Right lobe of liver (tissue), 6 donors: ENCODE results near the gene CNTN5. TPM values are rescaled to one million over a fixed set of nuclear protein-coding genes. Genes with fewer than 3 reads are reported as not detected.

ENCODE experiments used
- ATAC-seq, 4 donors: fragments of 200-7000 bp; cut with Tn5 transposase; one replicate each; pipeline ENCODE4 v1.9.1; 2020; ENCODE audit warnings: mild to moderate bottlenecking in 4 of 4, moderate library complexity in 4 of 4
- DNase-seq, 3 donors: peaks; one replicate each; pipeline ENCODE4 v3.0.0-alpha.2; 2020
- H3K27ac ChIP-seq, 3 donors: fragments of 200-600 bp; one replicate each; pipeline ENCODE4 v1.8.0; 2022
- H3K27me3 ChIP-seq, 2 donors: fragments of 200-600 bp; one replicate each; pipeline ENCODE4 v1.8.0; 2022
- H3K36me3 ChIP-seq, 4 donors: fragments of 200-600 bp; sonication (generic) in 1 of 4; one replicate each; pipeline versions ENCODE4 v1.5.1 to v1.8.0; 2017 to 2022; ENCODE audit warnings: control low read depth in 1 of 4
- H3K4me1 ChIP-seq, 4 donors: fragments of 200-600 bp; sonication (generic) in 1 of 4; one replicate each; pipeline versions ENCODE4 v1.5.1 to v1.8.0; 2017 to 2022; ENCODE audit warnings: control low read depth in 1 of 4
- H3K4me3 ChIP-seq, 3 donors: fragments of 200-600 bp; one replicate each; pipeline ENCODE4 v1.8.0; 2022
- H3K9me3 ChIP-seq, 4 donors: fragments of 200-600 bp; sonication (generic) in 1 of 4; one replicate each; pipeline versions ENCODE4 v1.5.1 to v1.8.0; 2017 to 2022; ENCODE audit warnings: control low read depth in 1 of 4
- POLR2A ChIP-seq: fragments of 450-650 bp; IDR thresholded peaks from one replicate; pipeline ENCODE4 v1.6.1; 2017; ENCODE audit warnings: antibody characterized with exemption, mild to moderate bottlenecking
- WGBS: methylation state at CpG from one replicate; pipeline ENCODE4 v1.1.6; 2018; ENCODE audit warnings: low coverage, low lambda C conversion rate; ENCODE audit not compliant: insufficient coverage; ENCODE audit errors: missing lambda C conversion rate; 5-methylcytosine and 5-hydroxymethylcytosine counted together
- intact Hi-C, 2 donors: fragments of 100-400 bp; cut with DNase I; formaldehyde crosslinking; loops; one replicate each; pipeline versions ENCODE4 v1.11.2 to v1.14.1; 2022
- total RNA-seq, 6 experiments: library from RNA; depleted of rRNA in 2 of 6; stranded (reverse); fragments of >200 nt in 2 of 6; fragmentation: NEBNext Ultra II Directional in 3 of 6; extraction: Animal tissue kit (Norgen Biotek cat#: 25700) in 3 of 6; gene quantifications; one replicate each; pipeline versions ENCODE4 v1.1.0 to v1.2.4, GENCODE V29; 2016 to 2023
- TF ChIP-seq, protein P1 (sequence below), 4 donors: fragments of 200-600 bp in 3 of 4; fragments of 450-650 bp in 1 of 4; IDR thresholded peaks; one replicate each; pipeline versions ENCODE4 v1.5.1 to v1.8.0; 2016 to 2022; ENCODE audit warnings: antibody characterized with exemption in 4 of 4, mild to moderate bottlenecking in 2 of 4
- donor health status: DM: no; HTN: yes; CAD: no.
- donor health status: DM: no; HTN: no; CAD: no.
- donor health status: DM: no; HTN: no; CAD: no.
- donor health status: DM: no; HTN: yes; CAD: no.
- donor health status: DM: no; HTN: yes; CAD: no.

The CNTN5 gene
- total RNA-seq, 6 experiments from 2014 or later: 0.13 to 0.19 TPM; not detected in 4

DNA sequence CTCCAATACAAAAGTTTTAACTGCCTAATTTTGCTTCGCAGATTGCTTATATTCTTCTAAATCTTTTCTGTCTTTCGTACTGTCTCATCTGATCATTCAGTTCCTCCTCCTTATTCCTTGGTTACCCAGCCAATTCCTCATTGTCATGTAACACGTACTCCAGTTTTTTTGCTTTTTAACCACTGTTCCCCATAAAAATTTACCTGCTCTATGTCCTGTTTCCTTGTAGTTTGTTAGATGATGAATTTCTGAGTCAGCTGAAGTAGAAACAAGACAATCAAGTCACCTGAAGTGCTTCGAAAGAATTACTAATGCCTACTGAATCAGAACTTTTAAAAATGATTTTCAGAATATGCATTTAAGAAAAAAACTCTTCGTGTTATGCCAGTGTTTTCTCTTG is 150.6 kb downstream of the CNTN5 start:
- WGBS: 66% methylated on average over 5 of the region's 5 CpGs
- DNase-seq (no peak), ATAC-seq (no peak)
- no peak for TF ChIP-seq POLR2A
- TF ChIP-seq, protein P1, sequence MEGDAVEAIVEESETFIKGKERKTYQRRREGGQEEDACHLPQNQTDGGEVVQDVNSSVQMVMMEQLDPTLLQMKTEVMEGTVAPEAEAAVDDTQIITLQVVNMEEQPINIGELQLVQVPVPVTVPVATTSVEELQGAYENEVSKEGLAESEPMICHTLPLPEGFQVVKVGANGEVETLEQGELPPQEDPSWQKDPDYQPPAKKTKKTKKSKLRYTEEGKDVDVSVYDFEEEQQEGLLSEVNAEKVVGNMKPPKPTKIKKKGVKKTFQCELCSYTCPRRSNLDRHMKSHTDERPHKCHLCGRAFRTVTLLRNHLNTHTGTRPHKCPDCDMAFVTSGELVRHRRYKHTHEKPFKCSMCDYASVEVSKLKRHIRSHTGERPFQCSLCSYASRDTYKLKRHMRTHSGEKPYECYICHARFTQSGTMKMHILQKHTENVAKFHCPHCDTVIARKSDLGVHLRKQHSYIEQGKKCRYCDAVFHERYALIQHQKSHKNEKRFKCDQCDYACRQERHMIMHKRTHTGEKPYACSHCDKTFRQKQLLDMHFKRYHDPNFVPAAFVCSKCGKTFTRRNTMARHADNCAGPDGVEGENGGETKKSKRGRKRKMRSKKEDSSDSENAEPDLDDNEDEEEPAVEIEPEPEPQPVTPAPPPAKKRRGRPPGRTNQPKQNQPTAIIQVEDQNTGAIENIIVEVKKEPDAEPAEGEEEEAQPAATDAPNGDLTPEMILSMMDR (IDR thresholded peaks at IDR 0.05): no peak
- H3K27ac ChIP-seq: no peak overlapping the region
- no peaks in the 10 kb centered on the region for H3K36me3 ChIP-seq
- H3K9me3 ChIP-seq: no peaks in the 10 kb centered on the region
- no peaks in the 10 kb centered on the region for H3K4me1 ChIP-seq
- H3K27me3 ChIP-seq: no peaks in the 10 kb centered on the region
- intact Hi-C loops: no loop called here
- no peak overlapping the region for H3K4me3 ChIP-seq

DNA sequence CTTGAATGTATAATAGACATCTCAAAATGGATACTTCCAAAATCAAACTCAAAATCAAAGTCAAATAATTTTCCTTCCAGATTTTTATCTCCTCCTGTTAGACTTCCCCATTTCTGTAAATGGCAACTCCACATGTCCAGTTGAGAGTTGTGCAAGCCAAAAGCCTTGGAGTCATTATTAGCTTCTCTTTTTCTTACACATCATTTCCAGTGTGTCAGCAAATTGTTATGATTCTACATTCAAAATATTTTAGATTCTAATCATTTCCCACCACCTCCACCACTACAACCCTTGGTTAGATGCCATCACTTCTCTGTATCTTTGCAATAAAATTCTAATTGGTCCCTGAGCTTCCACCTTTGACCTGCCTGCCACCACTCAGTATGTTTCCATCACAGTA is 155.7 kb downstream of the CNTN5 start:
- Histone ChIP-seq H3K27me3 (no peaks in the 10 kb centered on the region), H3K36me3 (no peaks in the 10 kb centered on the region), H3K4me3 (no peak overlapping the region), H3K4me1 (no peaks in the 10 kb centered on the region), H3K9me3 (no peaks in the 10 kb centered on the region), H3K27ac (no peak overlapping the region)
- ATAC-seq: no peak
- TF ChIP-seq, protein P1 (IDR thresholded peaks at IDR 0.05): no peak
- TF ChIP-seq POLR2A: no peak
- DNase-seq: no peak
- intact Hi-C loops: no loop called here

DNA sequence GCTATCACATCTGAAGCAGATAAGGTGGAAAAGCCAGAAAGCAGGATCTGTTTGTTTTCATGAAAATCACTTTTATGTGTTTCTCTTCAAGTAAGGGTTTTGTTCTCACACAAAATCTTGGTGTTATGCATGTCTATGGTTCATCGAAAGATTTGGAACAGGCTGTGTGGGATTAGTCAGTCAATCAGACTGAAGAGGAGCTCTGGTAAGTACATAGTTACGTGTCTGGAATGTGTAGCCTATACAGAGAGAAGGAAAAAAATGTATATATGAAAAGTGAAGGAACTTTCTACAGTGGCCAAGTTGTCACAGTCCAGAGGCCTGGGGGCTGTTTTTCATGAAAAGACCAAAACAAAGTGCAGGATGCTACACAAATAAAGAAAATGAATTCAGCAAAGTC is 156.7 kb downstream of the CNTN5 start:
- TF ChIP-seq, protein P1 (IDR thresholded peaks at IDR 0.05): no peak
- no peak for TF ChIP-seq POLR2A
- H3K27ac ChIP-seq: no peak overlapping the region
- ATAC-seq (no peak), DNase-seq (no peak)
- no peaks in the 10 kb centered on the region for H3K9me3 ChIP-seq
- WGBS: 77% methylated on average over 2 of the region's 2 CpGs
- H3K27me3 ChIP-seq: no peaks in the 10 kb centered on the region
- H3K36me3 ChIP-seq: no peaks in the 10 kb centered on the region
- no peak overlapping the region for H3K4me3 ChIP-seq
- intact Hi-C loops: no loop called here
- H3K4me1 ChIP-seq: no peaks in the 10 kb centered on the region

DNA sequence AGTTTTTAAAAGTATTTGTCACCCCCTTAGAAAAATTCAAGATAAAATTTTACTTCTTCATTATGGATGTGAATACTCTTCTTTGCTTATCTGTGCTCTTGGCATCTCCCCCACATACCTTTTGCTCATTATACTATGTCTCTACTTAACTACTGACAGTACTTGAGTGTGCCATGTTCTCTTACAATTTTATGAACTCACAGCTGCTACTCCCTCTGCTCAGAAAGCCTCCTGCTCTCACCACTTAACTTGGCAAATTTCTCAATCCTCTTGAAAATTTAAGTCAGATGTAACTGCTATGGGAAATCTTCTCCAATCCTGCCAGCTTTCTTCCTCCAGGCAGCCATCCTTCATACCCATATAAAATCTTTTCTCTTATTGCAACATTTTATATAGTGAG is 163.4 kb downstream of the CNTN5 start:
- intact Hi-C loops: no loop called here
- Histone ChIP-seq H3K9me3 (no peaks in the 10 kb centered on the region), H3K27ac (no peak overlapping the region), H3K4me3 (no peak overlapping the region), H3K36me3 (no peaks in the 10 kb centered on the region), H3K27me3 (no peaks in the 10 kb centered on the region), H3K4me1 (no peaks in the 10 kb centered on the region)
- ATAC-seq: no peak
- no peak for DNase-seq
- TF ChIP-seq, protein P1 (IDR thresholded peaks at IDR 0.05): no peak
- no peak for TF ChIP-seq POLR2A

DNA sequence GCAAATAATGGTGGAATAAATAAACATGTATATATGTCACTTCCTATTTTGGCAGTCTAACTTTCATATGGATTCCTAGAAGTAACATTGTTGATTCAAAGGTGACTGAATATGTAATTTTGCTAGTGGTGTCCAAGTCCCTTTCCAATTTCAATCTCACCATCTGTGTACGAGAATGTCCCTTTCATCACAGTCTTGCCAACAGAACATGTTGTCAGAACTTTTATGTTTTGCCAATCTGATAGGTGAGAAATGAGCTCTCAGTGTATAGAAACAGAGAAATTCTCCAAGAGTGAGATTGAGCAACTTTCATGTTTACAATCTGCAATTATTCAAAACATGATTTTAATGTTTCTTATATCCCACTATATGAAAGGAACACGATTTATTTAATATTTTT is 167.5 kb downstream of the CNTN5 start:
- Histone ChIP-seq H3K27ac (no peak overlapping the region), H3K36me3 (no peaks in the 10 kb centered on the region), H3K27me3 (no peaks in the 10 kb centered on the region), H3K4me1 (no peaks in the 10 kb centered on the region), H3K4me3 (no peak overlapping the region), H3K9me3 (no peaks in the 10 kb centered on the region)
- 37% methylated on average over 2 of the region's 2 CpGs for WGBS
- TF ChIP-seq POLR2A: no peak
- TF ChIP-seq, protein P1 (IDR thresholded peaks at IDR 0.05): no peak
- DNase-seq (no peak), ATAC-seq (no peak)
- intact Hi-C loops: no loop called here
